HG03378 (cell line): ENCODE data around the gene LMBRD2.
"Not testable (repeated sequence)": the region's sequence is repeated elsewhere in the genome, so short reads cannot be mapped to it uniquely, and the experiment has no call there.

Experiments used
- ATAC-seq: cut with Tn5 transposase; IDR thresholded peaks from one replicate; pipeline ENCODE4 v1.9.1; 2021; ENCODE audit warnings: mild to moderate bottlenecking, moderate library complexity; ENCODE audit not compliant: unreplicated experiment

The LMBRD2 gene

DNA sequence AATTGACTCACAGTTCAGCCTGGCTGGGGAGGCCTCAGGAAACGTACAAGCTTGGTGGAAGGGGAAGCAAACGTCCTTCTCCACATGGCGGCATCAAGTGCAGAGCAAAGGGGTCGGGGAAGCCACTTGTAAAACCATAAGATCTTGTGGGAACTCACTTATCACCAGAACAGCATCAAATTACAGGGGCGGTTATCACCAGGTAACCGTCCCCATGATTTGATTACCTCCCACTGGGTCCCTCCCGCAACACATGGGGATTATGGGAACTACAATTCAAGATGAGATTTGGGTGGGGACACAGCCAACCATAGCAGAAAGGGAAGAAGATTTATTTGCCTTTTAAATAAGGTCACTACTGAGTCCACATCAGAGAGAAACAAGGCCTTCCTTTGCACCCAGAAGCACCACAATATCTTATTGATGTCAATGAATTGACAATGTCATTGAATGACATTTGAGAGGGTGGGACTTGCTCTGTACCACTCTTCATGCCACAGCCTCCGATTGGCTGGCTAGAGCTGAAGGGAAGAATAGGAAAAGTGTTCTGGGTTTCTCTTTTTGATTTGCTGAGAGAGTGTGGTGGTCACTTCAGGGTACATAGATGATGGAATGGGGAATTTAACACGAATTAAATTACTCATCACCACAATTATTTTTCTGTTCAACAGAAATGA lies 11.3 kb upstream of the LMBRD2 start:
- no peak for ATAC-seq

DNA sequence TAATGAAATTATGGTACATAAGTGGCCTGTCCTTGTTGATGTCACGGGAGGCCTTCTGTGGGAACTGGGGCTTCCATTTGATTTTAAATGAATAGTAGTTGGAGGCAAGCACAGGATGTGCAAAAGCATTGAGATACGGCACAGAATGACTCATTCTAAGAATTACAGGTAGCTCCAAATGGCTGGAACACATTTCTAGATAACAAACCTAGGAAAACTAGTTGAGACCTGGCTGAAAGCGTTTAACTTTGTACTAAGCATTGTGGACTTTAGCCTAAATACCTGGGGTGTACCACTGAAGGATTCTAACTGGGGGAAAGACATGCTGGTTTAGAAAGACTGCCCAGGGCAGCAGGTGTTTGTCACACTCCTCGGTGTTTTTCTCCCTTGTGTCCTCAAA lies 9.7 kb upstream of the LMBRD2 start:
- no peak for ATAC-seq

DNA sequence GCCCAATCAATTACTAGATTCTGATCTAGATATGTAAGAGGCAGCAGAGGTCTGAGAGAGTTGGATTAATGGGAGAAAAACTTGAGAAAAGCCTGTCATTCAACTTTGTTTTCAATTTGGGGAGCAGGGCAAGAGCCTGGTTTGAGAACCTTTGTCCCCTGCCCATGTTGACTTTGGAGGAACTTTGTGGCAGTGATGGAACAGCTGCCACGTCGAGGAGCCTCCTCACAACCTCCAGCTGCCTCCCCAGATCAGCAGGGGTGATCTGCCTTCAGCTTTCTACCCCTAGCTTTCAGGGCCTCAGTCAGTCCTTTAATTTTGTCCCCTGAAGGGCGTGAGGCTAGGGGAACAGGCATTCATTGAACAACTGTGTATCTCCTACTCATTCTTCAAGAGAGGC lies 8.9 kb upstream of the LMBRD2 start:
- ATAC-seq, result no peak

DNA sequence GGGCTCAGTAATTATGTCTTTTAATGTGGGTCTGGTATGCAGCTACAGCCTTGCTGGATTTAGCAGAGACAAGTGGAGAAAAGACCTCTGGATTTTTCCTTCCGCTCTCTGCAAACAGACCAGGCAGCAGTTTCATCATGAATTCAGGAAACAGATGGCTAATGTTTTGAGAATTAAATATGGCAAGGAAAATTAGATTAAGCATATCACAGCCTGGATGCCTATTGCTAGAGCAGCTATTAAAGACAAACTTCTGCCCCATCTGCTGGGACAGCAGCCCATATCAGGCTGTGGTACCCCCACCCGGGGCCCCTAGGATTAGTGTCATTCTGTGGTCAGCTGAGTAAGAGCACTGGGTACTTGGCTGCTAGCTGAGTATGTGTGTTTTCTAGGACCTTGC lies 6.5 kb upstream of the LMBRD2 start:
- no peak for ATAC-seq

DNA sequence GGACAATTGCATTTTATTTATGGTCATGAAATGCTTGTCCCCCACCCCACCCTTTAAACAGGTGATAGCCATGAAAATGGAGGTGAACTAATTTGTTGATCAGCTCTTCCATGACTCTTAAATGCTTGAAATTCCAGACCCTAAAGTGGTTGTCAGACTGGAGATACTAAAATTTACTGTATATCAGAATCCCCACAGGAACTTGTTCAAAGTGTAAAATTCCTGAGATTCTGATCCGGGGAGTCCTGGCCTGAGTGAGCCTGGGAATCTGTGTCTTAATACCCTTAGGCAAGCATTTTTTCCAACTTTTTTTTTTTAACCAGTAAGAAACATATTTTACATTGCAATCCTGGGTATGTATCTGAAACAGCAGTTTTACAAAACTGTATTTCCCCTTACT lies 4.9 kb upstream of the LMBRD2 start:
- ATAC-seq, result no peak

DNA sequence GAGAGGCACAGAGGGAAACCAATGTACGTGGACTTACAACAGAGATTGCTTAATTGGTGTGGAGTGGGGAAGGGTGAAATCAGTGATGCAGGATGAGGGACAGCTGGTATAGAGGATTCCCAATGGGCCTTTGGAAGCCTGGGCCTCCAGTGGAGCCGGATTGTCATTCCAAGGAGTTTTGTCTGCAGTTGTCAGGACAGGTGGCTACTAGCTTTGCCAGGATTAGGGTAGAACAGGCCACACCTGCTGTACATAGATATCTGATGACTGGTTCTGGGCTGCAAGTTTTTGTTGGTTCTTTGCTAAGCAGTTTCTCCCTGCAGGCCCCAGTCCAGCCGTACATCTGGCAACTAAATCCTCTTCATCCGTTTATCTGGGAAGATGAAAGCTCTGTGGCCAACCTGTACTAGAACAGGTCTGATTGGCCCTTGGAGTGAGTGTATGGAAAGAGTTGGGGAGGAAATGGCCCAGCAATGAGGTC lies 4.5 kb upstream of the LMBRD2 start:
- no peak for ATAC-seq

DNA sequence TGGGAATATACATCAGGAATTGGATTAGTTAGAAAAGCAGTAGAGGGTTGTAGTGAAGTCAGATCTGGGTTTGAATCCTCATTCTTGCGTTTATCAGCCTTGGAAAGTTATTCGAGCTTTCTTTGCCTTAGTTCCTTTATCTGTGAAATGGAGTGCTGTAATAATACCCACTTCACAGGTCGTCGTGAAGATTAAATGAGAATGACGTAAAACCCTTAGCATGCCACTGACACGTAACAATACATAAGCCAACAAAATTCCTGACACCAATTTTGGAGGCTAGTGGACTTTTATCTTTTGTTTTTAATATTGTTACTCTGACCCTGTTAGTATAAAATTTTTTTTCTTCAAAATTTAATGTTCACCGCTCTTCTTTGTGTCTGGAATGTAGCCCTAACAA lies 3.6 kb upstream of the LMBRD2 start:
- no peak for ATAC-seq

DNA sequence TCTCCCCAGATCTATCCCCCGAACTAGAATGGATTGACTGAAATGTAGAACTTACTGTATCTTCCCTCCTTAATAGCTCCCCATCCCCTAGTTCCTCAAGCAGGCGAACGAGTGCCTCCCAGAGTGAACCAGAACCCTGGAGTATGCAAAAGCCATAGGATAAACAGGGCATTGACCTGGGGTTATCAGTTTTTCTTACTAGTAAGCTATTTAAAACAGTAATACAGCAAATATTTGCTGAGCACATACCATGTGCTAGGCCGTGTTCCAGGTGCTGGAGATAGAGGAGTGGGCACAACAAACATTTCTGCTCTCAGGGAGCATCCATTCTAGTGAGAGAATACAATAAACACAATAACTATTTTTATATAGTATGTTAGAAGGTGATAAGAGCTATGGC lies 2.0 kb upstream of the LMBRD2 start:
- no peak for ATAC-seq

DNA sequence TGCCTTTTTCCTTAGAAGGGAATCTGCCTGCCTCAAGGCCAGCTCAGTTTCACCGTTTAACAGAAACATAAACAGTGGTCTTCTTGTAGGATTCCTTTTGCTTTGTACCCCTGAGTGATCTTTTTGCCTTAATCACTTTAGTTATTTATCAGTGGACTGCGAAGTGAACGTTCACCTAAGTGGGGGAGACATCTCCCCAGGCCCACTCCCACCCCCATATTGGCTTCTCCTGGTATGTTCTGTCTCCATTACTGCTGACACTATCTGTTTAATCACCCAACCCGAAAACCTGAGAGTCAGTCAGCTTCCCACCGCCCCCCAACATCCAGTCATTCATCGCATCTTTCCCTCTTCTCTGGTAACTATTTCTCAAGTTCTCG lies 1.6 kb upstream of the LMBRD2 start:
- ATAC-seq, result no peak

DNA sequence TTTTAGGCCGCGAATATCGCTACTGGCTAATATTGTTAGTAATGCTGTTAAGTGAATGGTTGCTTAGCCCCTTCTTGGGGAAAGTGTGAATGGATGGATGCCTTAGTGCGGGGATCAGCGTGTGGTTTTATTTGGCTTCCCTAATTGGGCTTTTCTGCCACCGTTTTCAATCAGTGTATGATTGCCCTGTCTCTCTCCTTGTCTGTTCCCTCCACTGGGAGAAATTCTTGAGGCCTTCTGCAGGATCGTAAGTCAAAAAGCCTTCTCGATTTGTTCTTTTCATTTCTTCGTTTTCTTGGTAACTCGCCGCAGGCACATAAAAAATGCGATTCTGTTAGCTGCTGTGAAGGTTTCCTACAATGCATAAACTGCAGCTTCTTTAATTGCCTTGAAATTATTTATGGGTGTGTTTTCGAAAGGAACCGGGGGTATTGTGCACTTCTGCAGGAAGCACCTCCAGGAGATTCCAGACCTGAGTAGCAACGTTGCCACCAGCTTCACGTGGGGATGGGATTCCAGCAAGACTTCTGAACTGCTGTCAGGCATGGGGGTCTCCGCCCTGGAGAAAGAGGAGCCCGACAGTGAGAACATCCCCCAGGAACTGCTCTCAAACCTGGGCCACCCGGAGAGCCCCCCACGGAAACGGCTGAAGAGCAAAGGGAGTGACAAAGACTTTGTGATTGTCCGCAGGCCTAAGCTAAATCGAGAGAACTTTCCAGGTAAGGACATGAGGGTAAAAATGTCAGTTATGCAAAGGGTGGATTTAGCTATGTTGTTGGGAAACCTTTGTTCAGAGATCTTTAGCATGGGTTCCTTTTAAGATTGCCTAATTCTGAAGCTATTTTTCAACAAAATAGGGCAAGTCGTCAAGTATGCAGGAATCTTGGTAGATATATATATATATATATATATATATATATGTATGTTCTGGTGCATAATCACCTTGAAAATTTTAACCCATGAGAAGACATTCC lies 924 bp upstream of the LMBRD2 start:
- no peak for ATAC-seq

DNA sequence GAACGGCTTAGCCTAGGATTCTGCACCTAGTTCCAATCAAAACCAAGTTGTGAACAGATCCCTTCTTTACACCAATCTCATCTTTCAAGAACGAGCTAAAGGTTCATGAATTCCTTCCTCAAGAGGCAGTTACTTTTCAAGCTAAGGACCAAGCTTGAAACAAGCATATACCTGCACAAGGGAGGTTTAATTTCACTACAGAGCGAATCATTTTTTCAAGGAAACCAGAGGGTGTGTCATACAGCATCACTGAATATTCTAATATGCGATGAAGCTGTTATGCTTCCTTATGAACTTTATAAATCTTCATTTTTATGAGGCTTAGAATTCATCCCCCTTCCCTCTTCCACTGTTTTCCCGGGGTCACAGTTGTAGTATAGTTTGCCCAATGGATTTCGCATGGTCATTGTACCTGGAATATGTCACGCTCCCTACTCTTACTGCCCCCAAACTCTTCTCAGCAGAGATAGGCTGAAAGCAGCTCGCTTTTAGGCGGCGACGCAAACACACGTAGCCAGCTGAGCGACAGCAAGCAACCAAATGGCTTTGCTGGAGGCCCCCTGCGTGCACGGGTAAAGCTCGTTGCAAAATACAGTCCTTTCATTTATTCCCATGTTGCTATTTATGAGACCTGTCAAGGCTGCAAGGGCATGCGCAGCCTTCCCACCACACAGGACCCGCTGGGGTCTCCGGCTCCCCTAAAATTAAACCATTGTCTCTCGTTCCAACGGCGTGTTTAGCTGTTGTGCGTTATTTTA lies 832 bp downstream of the LMBRD2 start:
- ATAC-seq, result peak; percentile 27

DNA sequence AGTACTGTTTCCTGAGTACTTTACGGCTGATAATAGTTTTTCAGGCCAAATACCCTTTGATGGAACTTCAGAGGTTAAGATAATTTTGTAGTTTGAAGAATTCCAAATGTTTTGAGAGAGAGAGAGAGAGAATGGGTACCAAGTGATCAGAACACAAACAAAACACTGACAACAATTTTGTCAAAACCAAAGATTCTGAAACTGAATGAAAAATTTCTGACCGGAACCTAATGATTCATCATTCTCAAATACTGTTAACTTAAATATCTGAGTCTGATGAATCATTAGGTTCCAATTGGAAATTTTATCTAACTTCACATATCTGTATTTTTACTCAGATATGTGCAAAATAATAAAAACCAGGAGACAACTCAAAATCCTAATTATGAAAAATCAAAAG lies 4.0 kb downstream of the LMBRD2 start:
- ATAC-seq, result no peak

DNA sequence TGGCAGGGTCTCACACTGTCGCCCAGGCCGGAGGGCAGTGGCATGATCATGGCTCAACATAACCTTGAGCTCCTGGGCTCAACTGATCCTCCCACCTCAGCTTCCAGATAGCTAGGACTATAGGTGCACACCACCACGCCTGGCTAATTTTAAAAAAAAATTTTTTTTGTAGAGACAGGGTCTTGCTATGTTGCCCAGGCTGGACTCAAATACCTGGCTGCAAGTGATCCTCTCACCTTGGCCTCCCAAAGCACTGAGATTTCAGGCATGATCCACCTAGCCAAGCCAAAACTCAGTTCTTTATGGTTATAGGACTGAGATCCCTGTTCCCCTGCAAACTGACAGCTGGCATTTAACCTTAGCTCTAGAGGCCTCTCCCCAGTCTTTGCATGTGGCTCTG lies 5.3 kb downstream of the LMBRD2 start:
- ATAC-seq, result no peak

DNA sequence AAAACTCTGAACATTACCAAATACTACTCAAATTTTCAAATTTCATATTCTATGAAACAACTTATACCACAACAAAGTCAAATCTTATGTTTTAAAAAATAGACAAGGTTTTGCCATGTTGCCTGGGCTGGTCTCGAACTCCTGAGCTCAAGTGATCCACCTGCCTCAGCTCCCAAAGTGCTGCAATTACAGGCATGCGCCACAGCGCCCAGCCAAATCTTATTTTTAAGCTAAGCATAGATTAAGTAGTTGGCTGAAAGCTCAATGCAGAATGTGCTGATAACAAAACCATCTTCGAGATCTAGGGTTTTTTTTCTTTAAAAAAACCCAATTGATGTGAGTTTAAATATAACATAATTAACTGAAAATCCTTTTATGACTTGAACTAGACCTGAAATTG lies 6.4 kb downstream of the LMBRD2 start:
- no peak for ATAC-seq

DNA sequence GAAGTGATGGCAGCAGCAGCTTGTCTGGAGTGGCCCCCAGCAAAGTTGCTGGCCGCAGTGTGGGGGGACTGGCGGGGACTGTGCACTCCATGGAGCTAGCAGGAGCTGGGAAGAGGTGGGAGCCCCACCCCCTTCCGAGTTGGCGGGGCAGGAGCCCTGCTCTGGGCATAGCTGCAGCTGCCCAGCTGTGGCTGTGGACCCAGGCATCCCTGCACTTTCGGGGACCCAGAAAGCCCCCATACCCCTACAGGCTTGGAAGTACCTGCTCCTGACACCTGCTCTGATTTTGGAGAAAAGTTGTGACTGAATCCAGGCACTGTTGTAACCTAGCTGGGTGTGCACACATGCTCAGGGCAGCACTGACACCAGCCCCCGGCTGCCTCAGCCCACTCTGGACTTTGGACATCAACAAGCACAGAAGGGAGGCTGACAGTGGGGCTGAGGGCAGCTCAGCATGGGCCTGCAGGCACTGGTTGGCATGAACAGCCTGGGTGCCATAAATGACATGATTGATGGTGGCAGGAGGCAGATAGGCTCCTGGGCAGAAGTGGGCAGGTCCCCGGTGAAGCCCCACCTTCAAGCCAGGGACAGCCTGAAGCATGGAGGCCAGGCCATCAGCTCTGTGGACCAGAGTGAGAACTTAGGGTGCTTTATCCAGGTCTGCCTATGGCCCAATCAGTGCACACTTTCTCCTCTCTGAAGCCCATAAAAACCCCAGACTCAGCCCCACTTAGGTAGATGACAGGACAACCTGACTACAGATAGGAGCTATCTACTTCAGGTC lies 12.6 kb downstream of the LMBRD2 start:
- ATAC-seq, result no peak

DNA sequence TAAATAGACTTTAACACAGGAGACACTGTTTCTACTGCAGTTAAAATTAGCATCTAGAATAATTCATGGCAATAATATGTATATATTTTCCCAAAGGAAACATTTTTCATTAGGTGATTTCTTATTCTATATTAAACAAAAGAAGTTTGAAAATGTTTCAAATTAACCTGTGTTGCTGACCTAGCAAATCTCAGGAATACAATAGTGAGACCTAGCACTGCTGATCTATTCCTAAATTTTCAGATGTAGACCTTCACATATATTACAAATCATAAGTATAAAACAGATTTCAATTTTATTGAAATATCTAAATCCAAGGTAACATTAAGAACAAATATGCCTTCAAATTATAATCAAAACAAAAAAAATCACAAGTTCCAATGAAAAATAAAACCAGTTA lies 15.1 kb downstream of the LMBRD2 start:
- no peak for ATAC-seq

DNA sequence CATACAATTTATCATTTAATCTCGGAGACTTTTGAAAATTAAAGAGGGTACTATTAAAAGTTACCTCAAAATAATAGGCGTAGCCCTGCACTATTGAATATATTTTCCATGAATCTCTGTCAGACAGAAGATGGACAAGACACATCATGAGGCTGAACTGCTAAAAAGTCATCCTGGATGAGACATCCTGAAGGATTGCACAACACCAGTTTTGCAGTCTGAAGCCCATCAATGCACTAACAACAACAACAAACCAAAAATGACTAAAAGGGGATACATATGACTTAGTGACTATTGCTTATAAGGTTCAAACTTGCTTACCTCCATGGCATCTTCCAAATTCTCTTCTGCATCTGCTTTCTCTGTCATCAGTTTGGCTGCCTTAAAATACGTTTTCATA lies 15.7 kb downstream of the LMBRD2 start:
- no peak for ATAC-seq

DNA sequence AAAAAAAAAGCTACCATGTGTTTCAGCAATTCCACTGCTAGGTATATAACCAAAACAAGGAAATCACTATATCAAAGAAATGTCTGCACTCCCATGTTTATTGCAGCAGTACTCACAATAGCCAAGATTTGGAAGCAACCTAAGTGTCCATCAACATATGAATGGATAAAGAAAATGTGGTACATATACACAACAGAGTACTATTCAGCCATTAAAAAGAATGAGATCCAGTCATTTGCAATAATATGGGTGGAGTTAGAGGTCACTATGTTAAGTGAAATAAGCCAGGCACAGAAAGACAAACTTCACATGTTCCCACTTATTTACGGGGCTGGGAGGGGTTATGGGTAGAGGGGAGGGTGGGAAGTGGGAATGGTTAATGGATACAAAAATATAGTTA lies 18.7 kb downstream of the LMBRD2 start:
- not testable (repeated sequence) for ATAC-seq

DNA sequence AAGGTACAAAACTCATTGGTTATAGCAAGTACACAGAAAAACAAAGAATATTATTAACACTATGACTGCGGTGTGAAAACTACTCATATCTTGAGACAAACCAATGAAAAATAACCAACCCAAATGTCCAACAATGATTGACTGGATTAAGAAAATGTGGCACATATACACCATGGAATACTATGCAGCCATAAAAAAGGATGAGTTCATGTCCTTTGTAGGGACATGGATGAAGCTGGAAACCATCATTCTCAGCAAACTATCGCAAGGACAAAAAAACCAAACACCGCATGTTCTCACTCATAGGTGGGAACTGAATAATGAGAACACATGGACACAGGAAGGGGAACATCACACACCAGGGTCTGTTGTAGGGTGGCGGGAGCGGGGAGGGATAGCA lies 22.0 kb downstream of the LMBRD2 start:
- ATAC-seq, result not testable (repeated sequence)

DNA sequence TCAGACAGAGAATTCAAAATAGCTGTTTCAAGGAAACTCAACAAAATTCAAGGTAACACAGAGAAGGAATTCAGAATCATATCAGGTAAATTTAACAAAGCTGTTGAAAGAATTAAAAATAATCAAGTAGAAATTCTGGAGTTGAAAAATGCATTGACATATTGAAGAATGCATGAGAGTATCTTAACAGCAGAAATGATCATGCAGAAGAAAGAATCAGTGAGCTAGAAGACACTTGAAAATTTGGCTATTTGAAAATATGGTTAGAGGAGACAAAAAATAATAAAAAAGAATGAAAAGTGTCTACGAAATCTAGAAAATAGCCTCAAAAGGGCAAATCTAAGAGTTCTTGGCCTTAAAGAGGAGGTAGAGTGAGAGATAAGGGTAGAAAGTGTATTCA lies 22.9 kb downstream of the LMBRD2 start:
- no peak for ATAC-seq

DNA sequence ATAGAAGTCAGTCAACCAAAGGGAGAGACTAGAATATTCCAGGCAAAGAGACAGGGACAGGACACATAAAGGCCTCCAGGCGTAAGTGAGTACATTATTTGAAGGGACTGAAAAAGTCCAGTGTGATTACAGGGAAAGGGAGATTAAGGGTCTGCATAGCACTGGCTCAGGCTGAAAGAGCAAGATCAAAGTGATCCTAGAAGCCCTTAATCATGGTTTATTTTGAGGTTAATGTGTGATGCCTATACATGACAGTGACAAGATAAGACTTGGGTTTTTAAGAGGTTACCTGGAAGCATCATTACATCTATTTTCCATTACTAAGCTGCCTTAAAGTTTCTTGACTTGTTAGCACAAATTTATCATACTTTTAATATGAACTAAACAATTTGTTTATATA lies 25.8 kb downstream of the LMBRD2 start:
- no peak for ATAC-seq
